GM21737 (cell line): Measurements from ENCODE around the gene ZC3H12D.
"Not testable (repeated sequence)": the region's sequence is repeated elsewhere in the genome, so short reads cannot be mapped to it uniquely, and the experiment has no call there.

ENCODE experiments used
- ATAC-seq: cut with Tn5 transposase; IDR thresholded peaks from one replicate; pipeline ENCODE4 v1.9.1; 2021; ENCODE audit warnings: mild to moderate bottlenecking, moderate library complexity; ENCODE audit not compliant: unreplicated experiment

The ZC3H12D gene

DNA sequence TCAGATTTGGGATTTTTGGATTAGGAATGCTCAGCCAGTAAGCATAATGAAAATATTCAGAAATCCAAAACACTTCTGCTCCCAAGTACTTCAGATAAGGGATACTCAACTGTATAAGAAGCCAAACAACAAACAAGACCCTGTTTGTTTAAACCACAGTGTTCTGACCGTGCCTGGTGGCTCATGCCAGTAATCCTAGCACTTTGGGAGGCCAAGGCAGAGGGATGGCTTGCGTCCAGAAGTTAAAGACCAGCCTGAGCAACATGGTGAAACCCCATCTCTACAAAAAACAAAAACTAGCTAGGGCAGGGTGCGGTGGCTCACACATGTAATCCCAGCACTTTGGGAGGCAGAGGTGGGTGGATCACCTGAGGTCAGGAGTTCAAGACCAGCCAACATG is 24.6 kb downstream of the ZC3H12D start:
- not testable (repeated sequence) for ATAC-seq

DNA sequence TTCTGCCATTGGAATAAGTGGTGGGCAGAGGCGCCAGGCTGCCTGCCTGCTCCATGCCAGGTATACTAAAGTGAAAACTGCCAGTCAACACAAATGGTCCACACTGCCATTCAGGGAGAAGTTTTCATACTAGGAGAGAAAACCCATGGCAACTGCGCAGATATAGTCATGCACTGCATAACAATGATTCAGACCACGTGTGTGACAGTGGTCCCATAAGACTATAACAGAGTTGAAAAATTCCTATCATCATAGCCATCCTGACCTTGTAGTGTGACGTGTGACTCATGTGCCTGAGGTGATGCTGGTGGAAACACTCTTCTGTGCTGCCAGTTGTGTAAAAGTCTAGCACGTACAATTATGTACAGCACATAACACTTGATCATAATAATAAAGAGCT is 25.1 kb downstream of the ZC3H12D start:
- ATAC-seq: no peak

DNA sequence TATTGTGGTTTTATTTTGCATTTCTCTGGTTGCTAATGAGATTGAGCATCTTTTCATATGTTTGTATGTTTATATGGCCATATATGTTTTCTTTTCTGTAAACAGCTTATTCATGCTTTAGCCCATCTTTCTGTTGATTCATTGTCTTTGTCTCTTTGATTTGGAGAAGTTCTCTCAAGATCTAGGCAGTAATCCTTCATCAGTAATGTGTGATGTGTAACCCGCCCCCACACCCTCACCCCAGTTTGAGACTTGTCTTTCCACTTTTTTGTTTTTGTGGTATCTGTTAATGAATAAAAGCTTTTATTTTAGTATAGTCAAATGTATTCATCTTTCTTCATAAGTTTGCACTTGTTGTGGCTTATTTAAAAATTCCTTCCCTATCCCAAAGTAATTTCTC is 26.0 kb downstream of the ZC3H12D start:
- ATAC-seq: no peak

DNA sequence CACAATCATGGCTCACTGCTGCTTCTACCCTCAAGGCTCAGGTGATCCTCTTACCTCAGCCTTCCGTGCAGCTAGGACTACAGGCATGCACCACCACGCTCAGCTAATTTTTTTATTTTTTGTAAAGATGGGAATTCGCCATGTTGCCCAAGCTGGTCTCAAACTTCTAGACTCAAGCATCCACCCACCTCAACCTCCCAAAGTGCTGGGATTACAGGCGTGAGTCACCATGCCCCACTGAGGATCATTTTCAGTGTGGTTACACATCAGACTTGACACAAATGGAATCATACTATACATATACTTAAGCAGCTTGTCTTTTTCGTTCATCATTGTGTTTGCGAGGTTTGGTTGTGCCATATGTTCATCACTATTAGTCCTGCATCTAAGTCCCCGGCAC is 26.6 kb downstream of the ZC3H12D start:
- ATAC-seq: no peak

DNA sequence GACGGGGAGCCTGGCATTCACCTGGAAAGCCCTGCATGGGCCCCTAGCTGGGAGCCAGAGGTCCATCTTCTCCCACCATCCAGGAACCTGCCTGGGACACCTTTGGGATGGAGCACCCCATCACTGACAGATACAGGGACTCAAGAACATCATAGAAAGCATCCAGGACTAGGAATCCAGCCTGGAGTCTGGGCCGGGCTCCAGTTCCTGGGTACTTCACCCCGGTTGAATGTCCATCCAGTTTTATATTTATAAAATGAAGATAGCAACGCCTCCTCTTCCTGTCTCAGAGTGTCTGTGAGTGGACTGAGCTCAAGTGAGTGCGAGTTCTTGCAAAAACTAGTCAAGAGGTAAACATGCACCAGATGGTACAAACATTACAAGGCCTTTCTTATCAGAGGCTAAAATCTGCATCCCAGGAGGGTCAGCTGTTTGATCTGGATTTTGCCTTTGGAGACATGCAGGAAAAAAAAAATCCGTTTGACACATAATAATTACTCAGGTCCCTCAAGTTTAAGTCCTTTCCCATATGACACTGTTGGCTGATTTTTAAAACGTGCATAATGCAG is 27.4 kb downstream of the ZC3H12D start:
- ATAC-seq: no peak

DNA sequence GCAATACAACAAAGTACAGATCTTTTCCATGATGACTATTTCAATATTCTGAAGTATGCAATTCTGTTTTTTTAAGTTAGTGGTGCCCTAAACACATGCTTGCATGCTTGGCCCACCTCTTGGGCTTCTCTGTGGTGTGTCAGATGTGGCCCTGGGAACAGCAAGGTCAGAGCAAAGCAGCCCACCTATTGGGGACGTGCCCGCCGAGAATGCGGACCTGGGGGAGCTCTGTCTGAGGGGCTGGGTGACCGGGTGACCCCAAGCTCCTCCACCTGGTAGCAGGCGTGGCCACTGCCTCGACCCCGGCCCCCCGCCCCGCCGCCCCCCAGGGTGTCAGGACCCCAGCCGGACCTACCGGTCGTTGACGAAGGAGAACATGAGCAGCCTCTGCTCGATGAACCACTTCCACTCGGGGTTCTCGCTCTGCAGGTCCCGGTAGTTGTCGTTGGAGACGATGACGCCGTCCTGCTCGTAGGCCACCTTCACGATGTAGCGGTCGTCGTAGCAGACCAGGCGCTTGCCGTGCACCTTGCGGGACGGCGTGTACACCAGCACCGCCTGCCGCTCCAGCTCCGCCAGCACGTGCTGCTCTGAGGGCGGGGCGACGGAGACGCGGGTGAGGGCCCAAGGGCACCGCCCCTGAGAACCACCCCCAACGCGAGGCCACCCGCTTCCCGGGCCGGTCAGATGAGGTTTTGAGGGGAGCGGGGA is 28.3 kb downstream of the ZC3H12D start:
- no peak for ATAC-seq

DNA sequence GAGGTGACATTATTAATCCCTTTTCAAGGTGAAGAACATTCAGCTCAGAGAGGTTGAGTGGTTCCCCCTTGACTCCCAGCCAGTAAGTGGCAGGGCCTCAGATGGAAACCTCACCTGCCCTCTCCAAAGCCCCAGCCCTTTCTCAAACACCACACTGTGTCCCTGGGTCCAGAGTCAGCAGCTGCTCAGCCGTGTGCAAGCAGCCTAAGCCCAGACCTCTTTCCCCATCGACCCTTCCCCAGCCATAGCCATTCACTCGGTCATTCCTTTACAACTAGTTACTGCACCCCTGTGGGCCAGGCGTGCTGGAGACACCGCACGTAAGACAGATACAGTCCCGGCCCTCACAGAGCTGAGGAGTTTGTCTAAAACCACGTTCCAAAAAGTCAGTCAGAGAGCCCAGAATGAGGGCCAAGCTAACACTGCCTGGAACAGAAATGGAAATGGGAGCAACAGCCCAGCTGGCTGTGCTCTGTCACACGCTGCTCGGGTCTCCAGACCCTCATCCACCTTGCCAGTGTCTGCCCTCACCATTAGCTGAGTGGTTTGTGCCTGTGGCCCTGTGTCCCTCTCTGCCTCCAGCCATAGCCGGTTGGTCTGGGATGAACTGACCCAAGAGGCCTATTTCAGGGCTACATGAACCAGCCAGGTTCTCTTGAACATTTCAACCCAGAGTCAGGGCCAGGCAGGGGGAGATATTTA is 29.6 kb downstream of the ZC3H12D start:
- ATAC-seq: no peak

DNA sequence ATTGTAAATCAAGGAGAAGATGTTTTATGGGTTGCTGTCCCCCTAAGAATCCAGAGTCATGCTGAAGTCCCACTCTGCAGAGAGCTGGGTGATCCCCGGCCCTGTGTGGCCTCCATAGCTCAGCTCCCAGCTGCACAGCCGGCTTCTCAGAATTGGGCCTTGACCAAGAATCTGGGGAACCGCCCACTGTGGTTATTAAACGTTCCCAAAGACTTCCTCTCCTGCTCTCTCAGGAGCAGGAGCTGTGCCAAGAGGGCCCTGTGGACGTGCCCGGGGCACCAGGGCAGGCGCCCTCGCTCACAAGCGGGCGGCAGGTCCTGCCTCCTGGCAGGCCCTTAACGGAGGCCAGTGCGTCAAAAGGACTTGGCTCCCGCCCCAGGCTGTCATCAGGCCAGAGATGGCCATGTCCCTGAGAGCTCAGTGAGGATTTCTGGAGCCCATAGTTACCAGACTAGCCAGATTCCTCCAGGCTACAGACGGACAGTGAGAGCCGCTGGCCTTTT is 30.4 kb downstream of the ZC3H12D start:
- no peak for ATAC-seq

DNA sequence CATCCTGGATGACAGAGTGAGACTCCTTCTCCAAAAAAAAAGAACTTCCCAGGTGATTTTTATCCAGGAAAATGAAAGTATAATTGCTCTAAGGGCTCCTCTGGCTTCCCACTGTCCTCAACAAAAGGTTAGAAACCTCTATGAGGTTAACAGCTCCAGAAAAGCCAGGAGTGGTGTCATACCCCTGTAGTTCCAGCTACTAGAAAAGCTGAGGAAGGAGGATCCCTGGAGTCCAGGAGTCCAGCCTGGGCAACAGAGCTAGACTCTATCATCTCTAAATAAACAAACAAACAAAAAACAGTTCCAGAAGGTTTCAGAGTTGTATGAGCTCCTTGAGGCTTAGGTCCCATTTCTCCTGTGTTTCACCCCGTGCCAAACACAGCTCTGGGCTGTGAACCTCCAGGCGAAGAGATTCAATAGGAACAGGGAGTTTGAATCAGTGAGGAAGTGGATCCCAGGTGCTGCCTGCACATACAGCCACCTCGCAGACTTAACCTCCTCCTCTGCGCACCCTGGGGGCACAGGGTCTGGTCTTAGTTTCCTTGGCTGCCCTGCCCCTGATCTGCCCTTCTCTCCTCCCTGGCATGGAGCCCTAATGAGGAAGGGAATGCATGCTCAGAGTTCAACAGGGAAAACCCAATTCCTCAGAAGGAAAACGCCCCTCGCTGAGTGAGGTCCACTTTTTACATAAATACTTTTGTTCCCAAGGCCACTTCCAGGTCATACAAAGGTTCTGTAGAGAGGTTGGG is 31.0 kb downstream of the ZC3H12D start:
- ATAC-seq: no peak

DNA sequence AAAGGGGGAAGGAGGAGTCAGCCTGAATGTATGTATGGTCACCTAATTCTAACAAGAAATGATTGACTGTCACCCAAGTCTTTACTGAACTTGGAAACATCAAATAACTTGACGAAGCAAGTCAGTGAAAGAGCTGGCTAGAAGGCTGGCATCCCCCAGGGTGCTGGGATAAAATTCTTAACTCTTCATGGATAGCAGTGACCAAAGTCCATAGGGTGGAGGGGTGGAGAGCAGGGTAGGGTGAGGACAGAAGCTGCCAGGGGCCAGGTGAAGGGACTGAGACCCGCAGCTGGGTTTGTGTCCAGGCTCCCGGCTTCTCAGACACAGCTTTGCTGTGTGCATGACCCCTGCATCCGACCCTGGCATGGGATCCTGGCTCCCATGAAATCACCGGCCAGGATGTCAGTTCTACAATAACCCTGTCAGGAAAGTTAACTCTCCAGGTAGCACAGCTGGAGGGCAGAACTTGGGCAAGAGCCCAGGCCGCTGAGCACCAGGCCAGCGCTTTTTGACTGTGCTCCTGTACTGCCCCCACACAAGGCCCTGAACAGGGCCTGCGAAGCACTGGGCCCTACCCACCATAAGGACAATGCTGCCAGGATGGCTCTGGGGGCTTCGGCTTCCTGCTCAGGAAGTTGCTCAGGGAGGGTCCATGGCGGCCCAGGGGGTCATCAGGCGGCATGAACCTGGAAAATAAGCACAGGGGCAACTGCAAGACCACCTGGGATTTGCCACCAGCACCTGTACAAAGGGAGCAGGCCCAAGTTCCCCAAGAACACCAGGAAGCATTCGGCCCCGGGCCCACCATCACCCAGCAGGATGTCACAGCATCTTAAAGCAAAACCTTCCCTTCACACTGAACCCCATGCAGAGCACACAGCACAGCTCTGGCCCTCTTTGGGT is 32.5 kb downstream of the ZC3H12D start:
- no peak for ATAC-seq

DNA sequence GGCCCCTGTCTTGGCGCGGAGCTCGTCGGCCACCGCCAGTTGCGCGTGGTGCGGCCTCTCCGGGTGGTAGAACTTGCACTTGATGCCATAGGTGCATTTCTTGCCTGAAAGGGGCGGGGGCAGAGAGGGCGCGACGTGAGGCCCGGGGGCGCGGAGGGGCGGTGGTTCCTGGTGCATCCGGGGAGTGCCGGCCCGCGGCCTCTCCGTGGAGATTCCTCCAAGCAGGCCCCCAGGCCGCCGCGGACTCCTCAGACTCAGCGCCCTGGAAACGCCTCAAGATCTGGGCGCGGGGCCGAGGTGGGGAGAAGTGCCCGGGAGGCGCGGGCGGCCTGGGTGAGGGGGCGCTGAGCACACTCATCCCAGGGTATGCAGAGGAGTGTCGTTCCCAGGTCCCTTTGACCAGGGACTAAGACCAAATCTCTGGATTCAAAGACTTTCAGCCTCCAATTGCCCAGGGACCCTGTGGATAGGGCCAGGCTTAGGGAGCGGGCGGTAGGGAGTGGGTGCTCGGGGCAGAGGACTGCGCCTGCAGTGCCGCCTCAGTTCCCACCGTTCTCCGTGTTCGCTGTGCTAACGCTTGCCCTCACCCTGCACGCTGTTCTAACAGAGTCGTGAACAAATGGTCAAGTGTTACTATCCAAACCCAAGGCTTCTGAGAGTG is 33.3 kb downstream of the ZC3H12D start:
- ATAC-seq: no peak

DNA sequence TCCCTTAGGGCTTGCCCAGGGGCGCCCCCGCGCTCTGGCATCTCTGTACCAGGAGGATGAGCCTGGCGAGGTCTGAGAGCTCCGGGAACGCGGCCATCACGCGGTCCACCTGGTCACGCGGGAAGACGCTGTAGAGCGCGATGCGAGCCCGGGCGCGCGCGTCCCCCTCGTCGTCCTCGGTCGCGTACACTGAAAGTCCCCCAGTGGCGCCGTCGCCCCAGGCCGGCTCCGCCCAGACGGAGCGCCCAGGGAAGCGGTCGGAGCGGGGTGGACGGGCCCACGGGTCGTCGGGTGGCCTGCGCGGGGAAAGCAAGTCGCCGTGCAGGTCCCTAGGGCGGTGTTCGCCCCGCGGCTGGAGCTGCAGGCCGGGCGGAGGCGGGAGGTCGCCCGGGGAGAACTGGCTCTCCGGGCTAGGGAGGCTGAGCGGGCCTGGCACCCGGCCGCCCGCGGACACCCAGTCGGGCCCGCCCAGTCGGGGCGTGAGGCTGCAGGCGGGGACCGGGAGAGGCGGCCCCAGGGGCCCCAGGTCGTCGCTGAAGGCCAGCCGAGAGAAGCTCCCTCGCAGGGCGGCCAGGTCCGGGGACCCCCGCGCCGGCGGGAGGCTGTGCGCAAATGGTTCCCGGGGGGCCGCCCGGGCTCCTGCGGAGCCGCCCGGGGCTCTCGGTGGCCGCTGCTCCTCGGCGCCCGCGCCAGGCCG is 34.0 kb downstream of the ZC3H12D start:
- no peak for ATAC-seq

DNA sequence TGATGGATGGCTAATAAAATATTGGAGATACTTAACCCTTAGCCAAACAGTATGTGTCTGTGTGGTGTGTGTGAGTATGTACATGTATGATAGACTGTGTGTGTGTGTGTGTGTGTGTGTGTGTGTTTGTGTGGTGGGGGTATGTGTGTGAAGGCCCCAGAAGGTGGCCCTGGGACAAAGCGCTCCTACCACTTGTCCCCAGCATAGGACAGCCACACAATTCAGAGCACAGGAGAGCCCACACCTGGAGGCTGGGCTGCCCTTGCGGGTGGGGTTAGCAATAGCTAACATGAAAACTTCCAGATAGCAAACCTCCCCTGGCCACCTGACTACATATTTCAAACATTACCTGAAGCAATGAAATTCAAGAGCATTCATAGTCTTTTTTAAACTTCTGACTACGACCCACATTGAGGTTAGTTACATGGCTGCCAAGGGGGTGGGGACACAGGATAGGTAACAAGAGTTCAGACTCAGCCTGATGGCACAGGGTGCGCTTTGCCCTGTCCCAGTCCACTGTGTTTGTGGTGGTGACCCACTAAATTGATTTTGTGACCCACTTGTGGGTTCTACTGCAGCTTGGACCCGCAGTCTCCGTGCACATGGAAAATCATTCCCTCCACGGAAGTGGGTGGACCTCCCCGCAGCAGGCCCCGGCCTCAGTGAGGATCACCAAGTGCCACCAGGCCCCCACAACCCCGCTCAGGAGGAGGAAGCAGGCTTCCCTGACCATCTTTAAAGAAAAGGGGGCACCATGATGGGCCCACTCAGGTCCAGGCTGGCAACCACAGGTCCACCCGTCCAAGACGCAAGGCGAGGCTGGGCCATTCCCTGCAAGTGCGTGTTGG is 34.8 kb downstream of the ZC3H12D start:
- no peak for ATAC-seq

DNA sequence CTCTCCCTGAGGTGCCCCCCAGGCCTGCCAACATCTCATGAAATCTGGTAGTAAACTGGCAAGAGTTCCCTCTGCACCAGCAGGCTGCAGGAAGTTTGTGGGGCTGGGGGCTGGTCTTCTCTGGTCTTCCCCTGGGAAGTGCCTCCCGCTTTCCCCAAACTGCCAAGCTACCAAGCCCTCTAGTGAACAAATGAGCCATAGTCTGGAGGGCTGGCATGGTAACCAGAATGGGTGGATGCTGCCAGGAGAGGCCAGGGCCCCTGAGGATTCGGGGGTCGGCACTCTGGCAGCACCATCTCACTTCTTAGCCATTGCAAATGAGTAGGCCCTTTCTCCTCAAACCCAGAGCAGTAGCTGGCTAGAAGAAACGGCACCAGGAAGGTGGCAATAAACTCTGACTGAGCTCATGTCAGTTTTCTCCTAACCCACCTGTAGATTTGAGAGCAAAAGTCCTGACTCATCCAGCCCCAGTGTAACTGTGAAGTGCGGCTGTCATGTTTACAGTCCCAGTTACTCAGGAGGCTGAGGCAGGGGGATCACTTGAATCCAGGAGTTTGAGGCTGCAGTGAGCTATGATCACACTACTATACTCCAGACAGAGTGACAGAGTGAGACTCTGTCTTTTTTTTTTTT is 35.9 kb downstream of the ZC3H12D start:
- no peak for ATAC-seq

DNA sequence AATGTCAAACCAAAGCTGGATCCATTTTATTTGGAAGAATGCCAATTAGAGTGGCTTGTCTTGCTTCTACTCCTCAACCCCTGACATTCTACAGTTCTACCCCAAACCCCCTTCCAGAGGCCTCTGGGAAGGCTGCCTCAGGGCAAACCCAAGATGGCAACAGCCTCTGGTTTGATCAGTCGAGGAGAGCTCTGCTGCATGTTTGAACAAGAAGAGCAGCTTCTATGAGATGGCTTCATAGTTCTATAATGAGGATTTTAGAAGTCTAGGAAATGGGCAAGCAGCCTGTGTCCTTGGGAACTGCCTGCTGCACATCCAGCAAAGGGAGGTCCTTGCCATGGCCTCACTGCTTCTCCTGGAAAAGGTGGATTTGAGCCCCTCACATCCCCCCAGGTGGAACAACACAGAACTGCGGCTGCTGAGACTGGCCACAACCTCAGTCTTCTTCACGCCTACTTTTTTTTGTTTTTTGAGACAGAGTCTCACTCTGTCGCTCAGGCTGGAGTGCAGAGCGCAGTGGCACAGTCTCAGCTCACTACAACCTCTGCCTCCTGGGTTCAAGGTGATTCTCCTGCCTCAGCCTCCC is 37.9 kb downstream of the ZC3H12D start:
- no peak for ATAC-seq

DNA sequence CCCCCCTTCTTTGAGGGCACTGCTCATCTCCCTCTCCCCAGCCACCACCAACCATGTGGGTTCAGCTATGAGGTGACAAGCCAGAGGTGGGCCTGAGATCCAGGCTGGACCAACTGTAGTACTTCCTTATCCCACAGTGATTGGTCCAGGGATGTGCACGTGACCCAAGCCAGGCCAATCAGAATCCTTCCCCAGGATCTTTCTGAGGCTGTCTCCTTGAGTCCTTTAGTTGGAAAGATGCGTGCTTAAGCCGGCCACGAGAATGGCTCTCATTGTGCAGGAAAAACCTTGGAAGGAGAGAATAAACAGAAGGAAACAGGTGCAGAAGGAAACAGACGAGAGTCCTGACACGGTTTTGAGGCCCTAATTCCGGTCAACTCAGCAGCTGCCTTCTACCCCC is 39.2 kb downstream of the ZC3H12D start:
- ATAC-seq: no peak

DNA sequence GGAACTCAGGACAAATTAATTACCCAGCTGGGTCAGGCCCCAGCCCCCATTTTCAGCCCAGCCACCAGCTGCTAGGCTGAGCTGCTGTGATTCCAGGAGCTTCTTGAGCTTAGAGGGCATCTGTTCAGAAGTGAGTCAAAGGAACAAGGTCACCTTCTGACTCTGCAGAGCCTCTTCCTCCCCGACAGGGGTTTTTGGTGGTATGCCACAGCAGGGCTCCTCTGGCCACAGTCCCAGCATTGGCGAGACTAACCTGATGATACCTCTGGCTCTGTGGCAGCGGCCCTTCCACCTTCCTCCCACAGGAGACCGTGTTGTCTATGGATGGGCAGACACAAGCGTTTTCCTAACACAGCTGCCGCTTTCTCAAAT is 39.7 kb downstream of the ZC3H12D start:
- ATAC-seq: no peak
